ENCODE results near the gene PDZRN4.

The PDZRN4 gene

GRCh38 chr12:41362510-41362909 is 174.4 kb downstream of the PDZRN4 start:
- no peak overlapping the region for H3K4me3 ChIP-seq (replicated peaks; ENCODE audit: insufficient read depth, low read length)

GRCh38 chr12:41362931-41363330 is 174.8 kb downstream of the PDZRN4 start:
- no peak for DNase-seq (ENCODE audit: low read depth in 1 of 2, low spot score in 1 of 2)
- Histone ChIP-seq H3K27ac (replicated peaks) (no peak overlapping the region), H3K4me3 (replicated peaks; ENCODE audit: insufficient read depth, low read length) (no peak overlapping the region), H3K27me3 (ENCODE audit: insufficient read depth, poor library complexity, severe bottlenecking) (no peaks in the 10 kb centered on the region)
- TF ChIP-seq POLR2AphosphoS5 (IDR thresholded peaks at IDR 0.05; ENCODE audit: low read depth) (no peak), CTCF (IDR thresholded peaks at IDR 0.05; ENCODE audit: insufficient read depth, low read length) (no peak), REST (IDR thresholded peaks at IDR 0.05; ENCODE audit: insufficient replicate concordance, low read depth) (no peak), GABPA (IDR thresholded peaks at IDR 0.05; ENCODE audit: low read depth) (no peak), SPI1 (IDR thresholded peaks at IDR 0.05; ENCODE audit: borderline replicate concordance, low read depth) (no peak)

More at GRCh38 chr12:41362510-41362909, 174.4 kb downstream of the PDZRN4 start:
- H3K27me3 ChIP-seq (ENCODE audit: insufficient read depth, poor library complexity, severe bottlenecking) = no peaks in the 10 kb centered on the region
- TF ChIP-seq REST (IDR thresholded peaks at IDR 0.05; ENCODE audit: insufficient replicate concordance, low read depth) (no peak), CTCF (IDR thresholded peaks at IDR 0.05; ENCODE audit: insufficient read depth, low read length) (no peak), GABPA (IDR thresholded peaks at IDR 0.05; ENCODE audit: low read depth) (no peak), POLR2AphosphoS5 (IDR thresholded peaks at IDR 0.05; ENCODE audit: low read depth) (no peak), SPI1 (IDR thresholded peaks at IDR 0.05; ENCODE audit: borderline replicate concordance, low read depth) (no peak)
- no peak overlapping the region for H3K27ac ChIP-seq (replicated peaks)
- DNase-seq (ENCODE audit: low read depth in 1 of 2, low spot score in 1 of 2) = no peak

GRCh38 chr12:41364211-41364610 is 176.1 kb downstream of the PDZRN4 start:
- Histone ChIP-seq H3K27me3 (ENCODE audit: insufficient read depth, poor library complexity, severe bottlenecking) (no peaks in the 10 kb centered on the region), H3K4me3 (replicated peaks; ENCODE audit: insufficient read depth, low read length) (no peak overlapping the region), H3K27ac (replicated peaks) (no peak overlapping the region)
- TF ChIP-seq GABPA (IDR thresholded peaks at IDR 0.05; ENCODE audit: low read depth) (no peak), POLR2AphosphoS5 (IDR thresholded peaks at IDR 0.05; ENCODE audit: low read depth) (no peak), CTCF (IDR thresholded peaks at IDR 0.05; ENCODE audit: insufficient read depth, low read length) (no peak), SPI1 (IDR thresholded peaks at IDR 0.05; ENCODE audit: borderline replicate concordance, low read depth) (no peak), REST (IDR thresholded peaks at IDR 0.05; ENCODE audit: insufficient replicate concordance, low read depth) (no peak)
- no peak for DNase-seq (ENCODE audit: low read depth in 1 of 2, low spot score in 1 of 2)
